Suppressor macrophage treated with lipopolysaccharide for 4 hours (primary cell): Measurements from ENCODE around the gene DENND6B.
"Not testable (repeated sequence)": the region's sequence is repeated elsewhere in the genome, so short reads cannot be mapped to it uniquely, and the experiment has no call there.

Source experiments
- DNase-seq: peaks from one replicate; pipeline ENCODE4 v3.0.0-alpha.2; 2020

Gene DENND6B

DNA sequence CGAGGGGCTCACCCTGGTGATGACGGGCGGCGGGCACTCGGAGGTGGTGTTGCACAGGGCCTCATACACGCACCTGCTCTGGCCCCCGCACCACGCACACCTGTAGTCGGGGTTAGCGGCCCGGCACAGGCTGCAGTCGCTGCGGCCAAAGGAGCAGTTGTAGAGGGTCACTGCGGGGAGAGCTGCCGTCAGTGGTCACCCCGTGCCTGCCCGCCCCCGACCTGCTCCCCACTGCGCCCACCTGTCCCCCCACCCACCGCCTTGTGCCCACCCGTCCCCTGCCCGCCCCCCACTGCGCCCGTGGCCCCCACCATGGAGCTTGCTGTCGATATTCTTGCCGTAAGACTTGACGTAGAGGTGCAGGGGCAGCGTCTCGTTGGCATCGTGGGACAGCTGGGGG, 43.0 kb downstream of the DENND6B start:
- DNase-seq, result no peak

DNA sequence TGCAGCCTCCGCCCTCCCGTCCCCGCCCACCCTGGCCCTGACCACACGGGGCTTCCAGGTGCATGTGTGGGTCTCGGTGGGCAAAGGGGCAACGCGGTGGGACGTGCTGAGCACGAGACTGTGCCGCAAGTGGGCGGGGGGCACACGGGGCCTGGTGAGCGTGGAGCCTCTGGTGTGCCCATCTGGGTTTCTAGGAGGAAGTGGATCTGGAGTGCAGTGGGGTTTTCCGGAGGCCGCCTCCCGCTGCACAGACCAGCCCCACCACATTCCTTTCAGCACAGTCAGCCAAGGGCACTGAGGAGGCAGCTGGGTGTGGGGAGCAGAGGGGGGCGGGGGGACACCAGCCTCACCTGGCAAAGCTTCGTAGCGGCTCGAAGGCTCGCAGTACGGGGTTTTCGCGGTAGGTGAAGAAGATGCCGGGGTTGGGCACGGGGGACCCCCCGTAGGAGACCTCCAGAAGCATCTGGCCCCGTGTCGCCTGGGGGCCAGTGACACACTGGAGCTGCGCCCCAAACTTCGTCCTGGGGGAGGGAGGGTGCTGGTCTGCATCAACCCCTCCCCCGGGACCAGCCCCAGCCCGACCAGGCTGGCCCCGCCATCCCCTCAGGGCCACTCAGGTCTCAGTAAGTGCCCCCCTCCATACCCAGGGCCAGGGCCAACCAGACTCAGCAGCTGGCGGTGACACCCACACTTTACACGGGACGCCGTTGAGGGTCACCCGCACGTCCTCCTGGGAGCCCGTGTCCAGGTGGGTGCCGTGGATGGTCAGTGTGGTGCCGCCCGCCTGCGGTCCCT, 44.3 kb downstream of the DENND6B start:
- no peak for DNase-seq

DNA sequence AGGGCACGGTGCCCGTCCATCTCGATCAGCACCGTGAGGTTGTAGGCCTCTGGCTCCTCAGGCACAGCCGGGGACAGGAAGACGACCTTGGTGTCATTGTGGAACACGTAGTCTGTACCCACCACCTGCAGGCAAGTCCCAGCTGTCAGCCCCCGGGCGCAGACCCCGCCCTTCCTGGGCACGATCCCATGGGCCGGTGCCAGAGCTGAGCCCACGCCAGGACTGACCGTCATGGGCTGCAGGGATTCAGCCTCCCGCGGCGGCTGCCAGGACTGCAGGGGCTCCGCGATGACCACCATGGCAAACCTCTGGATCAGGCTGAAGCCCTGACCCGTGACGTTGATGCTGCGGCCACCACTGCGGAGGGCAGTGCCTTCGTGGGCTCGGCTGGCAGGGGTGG, 44.9 kb downstream of the DENND6B start:
- DNase-seq, result no peak

DNA sequence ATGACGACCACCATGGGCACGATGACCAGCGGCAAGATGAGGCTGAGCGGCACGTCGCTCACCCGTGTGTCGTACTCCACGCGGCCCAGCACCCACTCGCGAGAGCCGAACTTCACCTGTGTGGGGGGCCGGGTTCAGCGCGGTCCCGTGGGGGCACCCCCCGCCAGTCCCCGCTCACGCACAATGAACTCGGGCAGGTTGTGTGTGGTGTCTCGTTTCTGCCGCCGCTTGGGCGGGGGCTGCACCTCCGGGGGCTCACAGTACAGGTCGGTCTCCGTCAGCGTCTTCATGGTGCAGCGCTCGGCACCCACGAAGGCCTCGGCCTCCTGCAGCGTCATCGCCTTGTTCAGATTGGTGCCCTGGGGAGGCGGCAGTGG, 45.4 kb downstream of the DENND6B start:
- DNase-seq, result no peak

DNA sequence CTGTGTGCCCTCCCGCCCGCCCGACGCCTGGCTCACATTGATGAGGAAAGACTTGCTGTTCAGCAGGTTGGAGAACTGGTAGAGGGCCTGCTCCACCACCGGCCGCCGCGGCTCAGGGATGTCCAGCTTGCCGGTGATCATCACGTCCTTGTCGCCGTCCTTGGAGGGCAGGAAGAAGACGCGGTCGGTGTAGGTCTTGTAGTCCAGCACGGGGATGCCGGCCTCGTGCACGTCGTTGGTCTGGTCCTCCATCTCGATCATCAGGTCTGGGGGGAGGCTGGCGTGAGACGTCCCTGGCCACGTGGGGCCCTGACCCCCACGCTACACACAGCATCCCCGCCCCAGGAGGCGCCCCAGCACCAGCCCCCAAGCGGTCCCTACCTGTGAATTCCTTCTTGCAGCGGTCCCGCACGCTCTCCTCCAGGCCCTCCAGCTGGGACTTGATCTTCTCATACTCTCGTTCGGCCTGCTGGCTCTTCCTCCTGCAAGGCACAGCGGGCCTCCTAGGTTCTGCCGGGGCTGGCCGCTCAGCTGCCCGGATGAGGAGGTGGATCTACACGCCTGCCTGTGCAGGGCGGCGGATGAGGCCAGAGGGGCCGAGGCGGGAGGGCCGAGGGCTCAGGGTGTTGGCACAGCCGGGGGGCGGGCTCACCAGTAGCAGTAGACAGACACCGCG, 46.0 kb downstream of the DENND6B start:
- DNase-seq, result no peak

DNA sequence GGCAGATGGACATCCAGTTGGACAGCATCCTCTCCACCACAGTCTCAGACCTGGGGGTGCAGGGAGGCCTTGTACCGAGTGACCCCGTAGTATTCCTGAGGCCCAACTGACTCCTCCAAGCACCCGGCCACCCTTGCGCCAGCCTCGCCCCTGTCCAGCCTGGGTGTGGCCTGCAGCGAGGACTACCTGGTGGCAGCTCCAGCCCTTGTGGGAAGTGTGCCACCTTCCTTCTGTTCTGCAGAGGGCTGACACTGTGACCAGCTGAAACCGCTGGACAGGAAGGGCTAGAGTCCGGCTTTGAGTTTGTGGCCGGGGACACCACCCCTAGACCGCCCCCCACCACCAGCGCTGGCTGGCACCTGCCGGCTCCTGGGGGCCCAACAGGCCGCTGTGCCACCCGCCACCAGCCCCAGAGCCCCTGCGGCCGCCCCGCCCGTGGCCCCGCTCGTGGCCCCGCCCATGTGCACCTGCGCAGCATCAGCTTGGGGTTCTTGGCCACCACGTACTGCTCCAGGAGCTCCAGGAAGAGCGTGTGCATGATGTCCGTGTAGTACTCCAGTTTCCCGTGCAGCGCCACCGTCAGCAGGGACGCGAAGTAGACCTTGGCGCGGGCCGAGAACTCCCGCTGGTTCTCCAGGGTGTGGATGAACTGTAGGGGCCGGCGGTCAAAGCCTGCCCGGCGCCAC, 46.6 kb downstream of the DENND6B start:
- no peak for DNase-seq

DNA sequence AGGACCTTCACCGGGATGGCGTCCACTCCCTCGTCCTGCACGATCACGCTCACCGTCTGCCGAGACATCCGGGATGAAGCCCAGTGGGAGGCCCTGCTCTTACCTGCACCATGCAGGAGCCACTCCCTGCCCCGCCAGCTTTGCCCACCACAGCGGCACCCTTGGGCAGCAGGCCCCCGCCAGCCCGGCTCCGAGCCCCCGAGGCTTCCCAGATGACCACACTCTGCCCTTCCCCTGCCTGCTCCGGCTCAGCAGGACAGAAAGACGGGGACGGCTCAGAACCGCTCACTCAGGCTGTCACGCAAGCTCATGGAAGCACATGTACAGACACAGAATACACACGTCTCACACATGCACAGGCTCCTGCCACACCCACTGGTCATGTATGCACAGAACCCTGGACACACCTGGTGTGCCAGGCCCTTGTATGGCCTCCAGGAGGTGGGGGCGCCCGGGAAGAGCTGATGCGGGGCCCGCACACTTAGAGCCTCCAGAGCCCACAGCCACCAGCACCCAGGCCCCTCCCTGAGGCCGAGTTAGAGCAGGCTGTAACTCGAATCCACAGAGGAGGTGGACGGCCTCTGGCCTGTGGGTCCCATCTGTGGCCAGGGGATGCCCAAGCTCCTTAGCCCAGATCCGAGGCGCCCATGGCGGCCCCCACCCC, 47.7 kb downstream of the DENND6B start:
- DNase-seq, result no peak

DNA sequence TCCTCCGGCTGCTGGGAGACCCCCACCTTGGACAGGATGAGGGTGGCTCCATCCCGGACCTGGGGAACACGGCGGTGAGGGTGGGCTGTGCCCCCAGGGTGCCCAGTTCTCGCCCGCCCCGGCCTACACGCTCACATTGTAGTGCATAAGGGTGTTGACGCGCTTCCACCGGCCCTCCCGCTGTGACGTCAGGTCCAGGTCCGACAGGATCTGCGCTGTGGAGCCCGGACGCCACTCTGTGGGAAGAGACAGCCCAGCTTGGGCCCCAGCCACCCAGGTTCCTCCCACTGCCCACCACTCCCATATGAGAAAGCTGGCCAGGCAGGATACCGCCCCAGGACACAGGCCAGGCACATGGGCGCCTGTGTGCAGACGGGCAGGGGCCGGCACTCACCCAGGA, 48.4 kb downstream of the DENND6B start:
- DNase-seq, result no peak

DNA sequence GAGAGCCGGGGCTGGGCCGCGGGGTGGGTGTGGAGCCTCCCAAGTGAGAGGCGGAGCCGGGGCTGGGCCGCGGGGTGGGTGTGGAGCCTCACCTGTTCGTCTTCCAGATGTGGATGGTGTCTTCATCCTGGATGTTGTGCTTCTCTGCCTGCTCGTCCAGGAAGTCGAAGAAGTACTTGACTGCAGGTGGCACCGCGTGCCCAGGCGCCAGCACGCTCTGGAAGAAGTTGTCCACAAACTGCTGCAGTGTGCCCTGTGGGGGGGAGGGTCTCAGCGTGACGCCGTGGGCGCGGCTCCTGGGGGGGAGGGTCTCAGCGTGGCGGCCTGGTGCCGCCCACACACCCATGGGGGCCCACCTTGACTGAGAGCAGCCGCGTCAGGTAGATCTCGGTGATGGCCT, 49.1 kb downstream of the DENND6B start:
- DNase-seq, result no peak

DNA sequence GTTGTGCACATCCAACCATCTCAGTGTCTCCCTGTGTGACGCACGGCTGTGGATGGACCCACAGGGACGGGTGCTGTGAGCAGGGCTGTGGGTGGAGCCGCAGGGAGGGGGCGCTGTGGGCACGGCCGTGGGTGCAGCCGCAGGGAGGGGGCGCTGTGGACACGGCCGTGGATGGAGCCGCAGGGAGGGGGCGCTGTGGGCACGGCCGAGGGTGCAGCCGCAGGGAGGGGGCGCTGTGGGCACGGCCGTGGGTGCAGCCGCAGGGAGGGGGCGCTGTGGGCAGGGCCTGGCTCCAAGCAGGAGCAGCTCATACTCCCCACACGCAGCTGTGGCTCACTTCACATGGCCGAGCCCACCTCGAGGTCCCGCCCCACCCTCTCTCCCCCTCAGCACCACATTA, 50.7 kb downstream of the DENND6B start:
- DNase-seq, result peak; percentile 73

DNA sequence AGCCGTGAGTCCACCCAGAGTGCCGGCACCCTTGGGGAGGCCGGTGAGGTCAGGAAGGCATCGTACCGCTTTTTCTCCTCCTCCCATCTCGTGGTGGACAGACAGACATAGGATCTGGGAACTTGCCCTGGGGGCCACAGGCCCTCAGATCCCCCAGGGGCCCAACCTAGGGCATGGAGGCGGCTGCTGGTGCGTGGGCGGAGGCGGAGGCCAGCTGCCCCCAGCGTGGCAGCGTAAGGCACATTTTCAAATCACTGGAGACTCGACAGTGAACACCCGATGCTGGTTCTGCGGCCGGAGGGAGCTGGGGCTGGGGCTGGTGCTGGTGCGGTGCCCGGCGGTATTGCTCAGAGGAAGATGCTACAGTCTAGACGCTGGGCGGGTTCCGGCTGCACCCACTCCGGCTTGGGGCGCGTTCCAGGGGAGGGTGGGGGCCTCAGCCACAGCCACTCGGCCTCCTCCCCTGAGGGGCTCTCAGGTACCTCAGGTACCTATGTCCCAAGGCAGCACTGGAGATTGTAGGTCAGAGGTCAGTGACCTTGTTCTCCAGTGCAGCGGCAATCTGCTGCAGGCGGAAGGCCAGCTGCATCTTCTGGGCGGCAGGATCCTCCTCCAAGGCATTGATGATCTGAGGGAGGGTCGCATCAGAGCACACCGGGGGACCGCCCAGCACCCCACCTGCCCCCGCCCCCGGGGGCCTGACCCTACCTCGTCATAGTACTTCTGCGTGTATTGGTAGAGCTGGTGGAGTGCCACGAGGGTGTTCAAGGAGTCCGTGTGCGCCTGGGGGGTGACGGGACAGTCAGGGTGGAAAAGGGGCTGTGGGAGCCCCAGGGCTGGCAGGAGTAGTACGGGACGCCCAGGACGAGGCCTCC, 51.4 kb downstream of the DENND6B start:
- DNase-seq, result no peak

DNA sequence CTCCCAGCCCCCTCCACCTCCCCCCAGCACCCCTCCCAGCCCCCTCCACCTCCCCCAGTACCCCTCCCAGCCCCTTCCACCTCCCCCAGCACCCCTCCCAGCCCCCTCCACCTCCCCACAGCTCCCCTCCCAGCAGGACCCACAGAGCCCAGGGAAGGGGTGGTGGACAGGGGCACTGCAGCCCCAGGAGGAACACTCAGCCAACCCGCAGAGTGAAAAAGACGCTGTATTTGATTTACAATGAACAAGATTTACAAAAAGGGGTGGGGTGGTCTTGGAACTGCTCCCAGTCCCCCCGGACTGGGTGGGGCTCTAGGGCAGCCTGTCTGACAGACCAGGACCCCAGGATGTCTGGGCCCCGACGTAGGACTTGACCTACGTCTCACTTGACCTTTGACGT, 52.0 kb downstream of the DENND6B start:
- no peak for DNase-seq

DNA sequence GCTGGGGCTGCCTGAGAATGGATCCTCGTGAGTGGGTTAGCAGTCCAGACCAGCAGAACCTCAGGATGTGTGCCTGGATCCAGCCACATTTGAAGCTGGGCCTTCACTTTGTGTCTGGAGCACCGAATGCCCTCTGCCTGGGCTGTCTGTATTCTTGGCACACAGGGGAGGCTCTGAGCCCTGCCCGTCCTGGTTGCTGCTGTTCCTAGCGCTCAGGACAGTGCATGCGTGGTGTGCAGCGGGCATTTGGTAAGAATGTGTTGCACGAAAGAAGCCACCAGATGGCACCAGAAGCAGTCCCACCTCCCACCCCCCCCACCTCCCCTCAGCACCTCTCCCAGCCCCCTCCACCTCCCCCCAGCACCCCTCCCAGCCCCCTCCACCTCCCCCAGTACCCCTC, 52.5 kb downstream of the DENND6B start:
- peak; percentile 56 for DNase-seq

DNA sequence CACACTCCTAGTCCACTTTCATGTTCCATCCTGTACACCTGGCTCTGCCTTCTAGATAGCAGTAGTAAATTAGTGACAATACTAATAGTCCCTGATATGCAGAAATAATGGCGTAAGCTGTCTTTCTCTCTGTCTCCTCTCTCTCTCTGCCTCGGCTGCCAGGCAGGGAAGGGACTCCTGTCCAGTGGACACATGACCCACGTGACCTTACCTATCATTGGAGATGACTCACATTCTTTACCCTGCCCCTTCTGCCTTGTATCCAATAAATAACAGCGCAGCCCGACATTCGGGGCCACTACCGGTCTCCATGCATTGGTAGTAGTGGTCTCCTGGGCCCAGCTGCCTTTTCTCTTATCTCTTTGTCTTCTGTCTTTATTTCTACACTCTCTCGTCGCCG, 53.0 kb downstream of the DENND6B start:
- not testable (repeated sequence) for DNase-seq

DNA sequence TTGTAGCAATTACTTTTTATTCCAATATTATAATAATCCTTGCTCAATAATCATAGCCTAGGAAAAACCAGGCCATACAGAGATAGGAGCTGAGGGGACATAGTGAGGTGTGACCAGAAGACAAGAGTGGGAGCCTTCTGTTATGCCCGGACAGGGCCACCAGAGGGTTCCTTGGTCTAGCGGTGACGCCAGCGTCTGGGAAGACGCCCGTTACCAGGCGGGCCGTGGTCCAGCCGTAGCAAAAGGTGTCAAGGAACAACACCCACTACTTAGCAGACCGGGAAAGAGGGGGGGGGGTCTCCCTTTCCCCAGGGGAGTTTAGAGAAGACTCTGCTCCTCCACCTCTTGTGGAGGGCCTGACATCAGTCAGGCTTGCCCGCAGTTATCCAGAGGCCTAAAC, 53.5 kb downstream of the DENND6B start:
- DNase-seq, result not testable (repeated sequence)

DNA sequence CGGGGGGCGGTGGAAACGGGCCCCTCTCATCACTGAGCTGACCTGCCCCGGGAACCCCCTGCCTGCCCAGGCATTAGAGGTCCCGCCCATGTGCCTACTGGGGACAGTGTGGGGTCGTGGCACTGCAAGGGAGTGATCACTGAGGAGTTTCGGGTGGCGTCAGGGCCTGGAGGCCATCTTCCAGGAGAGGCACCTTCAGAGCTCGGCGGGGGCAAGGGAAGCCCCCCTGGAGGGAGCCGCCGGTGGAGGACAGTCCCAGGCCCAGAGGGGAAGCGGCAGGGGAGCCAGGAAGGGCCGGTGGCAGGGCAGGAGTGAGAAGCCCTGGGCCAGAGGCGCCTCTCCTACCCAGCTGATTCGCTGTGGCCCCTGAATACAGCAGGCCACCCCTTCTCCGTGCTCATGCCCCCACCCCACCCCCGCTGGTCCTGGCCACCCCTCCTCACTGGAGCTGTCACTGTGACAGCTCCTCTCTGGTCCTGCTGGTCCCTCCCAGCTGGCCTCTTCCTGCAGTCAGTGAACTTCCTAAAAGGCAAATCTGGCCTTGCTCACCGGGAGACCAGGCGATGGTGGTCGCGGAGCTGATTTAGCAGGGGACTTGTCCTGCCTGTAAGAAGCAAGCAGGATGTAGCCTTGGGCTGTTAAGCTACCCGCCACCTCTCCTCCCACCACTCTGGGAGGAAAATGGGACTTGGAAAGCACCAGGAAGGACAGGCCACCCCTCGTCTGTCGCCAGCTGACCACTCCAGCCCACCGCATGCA, 54.6 kb downstream of the DENND6B start:
- DNase-seq, result no peak

DNA sequence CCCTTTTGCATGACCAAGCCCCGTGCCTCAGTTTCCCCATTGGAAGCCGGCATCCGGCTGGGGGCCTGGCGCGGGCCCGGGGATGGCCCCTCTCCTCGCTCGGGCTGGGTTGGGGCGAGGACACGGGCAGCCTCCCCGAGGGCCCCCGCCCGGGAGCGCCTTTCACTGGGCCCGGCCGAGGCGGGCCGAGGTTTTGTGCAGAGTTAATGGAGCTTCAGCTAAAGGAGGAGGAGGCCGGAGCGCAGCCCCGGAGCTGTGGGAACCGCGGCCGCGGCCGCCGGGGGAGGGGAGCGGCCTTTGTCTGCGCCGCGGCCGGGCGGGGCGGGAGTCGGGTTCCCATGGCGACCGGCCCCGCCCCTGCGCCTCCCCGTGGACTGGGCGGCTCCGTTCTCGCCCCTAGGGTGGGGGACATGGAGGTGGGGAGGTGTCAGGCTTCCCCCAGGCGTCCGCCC, 55.3 kb downstream of the DENND6B start:
- peak; percentile 68 for DNase-seq

DNA sequence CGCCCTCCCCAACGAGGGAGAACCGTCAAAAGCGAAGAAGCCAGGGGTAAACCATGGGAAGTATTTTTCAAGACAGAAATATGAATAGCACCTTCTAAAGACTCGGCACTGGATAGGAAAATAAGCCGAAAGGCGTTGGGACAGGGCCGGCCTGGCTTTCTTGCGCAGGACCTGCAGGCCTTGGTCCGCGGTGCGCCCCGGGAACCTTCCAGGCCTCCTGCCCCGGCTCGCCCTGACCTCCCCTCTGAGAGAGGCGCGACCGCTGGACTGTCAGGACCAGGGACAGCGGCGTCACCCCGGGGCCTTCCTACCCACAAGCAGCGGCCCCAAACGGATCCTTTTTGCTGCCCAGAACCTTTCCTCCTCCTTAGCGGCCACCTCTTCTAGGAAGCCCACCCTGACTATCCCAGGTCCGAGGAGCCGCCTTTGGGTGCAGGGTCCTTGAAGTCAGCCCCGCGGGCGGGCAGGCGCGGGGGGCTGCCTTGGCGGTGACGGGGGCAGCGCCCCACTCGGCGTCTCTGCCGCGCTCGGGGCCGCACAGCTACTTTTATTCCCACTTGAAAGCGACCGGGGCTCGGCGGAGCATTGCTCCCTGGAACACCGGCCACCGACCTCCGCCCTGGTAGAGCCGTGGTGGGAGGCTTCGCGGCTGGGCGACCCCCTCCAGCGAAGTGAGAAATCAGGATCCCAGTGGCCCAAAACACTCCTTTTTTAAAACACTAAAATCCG, 56.0 kb downstream of the DENND6B start:
- peak; percentile 70 for DNase-seq

DNA sequence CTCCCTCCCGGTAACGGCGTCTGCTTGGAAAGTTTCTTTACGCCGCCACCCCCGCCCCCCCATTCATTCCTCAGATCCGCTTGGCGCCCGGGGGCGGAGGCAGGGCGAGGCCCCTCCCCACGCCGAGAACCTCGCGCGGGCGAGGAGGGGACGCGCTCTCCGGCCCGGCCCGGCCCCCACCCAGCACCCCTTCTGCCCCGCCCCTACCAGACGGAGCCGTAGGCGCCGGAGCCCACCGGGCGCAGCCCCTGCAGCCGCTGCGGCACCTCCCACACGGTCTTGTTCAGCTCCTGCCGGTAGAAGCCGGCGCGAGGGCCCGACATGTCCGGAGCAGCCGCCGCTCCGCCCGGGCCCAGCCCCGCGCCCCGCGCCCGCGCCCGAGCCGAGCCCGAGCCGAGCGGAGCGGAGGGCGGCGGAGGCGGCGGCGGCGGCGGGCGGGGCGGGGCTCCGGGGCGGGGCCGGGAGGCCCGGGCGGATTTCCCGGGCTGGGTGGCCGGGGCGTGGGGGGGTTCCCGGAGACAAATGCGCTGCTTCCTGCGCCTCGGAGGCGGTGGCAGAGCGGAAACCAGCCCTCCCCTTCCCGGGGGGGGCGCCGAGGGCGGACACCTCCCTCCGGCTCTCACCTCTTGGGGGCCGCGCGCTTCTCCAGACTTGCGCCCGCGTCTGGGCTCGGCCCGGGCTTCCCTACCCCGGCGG, 56.7 kb downstream of the DENND6B start, which contains the start of gene MAPK11:
Gene MAPK11 (minus strand): TSS at position 411 of the 696 bp plus-strand sequence. CDS start 88 bp downstream, at position 323.
- DNase-seq, result peak; percentile 46

DNA sequence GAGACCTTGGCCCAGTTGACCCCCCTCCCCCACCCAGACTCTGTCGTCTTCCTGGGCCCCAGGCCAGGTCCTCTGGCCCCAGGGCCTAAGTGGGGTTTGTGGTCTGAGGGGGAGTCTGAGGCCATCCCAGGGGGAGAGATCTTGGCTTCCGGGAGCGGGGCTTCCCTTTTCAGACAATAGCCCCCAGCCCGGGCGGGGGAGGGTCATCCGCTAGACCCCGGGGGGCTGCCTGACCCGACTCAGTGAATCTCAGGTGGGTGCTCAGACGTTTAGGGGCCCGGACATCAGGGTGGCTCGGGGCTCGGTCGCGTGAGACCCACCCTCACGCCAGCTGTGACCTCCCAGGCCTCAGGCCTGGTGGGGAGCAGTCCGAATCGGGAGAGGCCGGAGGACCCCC, 57.2 kb downstream of the DENND6B start:
- no peak for DNase-seq
